Mucosa of gallbladder (tissue), 1 donor: ENCODE measurements around the gene ENTPD8. TPM values are rescaled to one million over a fixed set of nuclear protein-coding genes. Genes with fewer than 3 reads are reported as not detected.

ENCODE experiments used
- DNase-seq: peaks from one replicate; pipeline ENCODE4 v3.0.0-alpha.2; 2020; ENCODE audit warnings: low spot score
- total RNA-seq: library from RNA; stranded (reverse); gene quantifications from one replicate; pipeline ENCODE4 v1.2.1, GENCODE V29; 2021
- donor health status: DM: no; HTN: no; CAD: no.

ENTPD8 gene, protein sequence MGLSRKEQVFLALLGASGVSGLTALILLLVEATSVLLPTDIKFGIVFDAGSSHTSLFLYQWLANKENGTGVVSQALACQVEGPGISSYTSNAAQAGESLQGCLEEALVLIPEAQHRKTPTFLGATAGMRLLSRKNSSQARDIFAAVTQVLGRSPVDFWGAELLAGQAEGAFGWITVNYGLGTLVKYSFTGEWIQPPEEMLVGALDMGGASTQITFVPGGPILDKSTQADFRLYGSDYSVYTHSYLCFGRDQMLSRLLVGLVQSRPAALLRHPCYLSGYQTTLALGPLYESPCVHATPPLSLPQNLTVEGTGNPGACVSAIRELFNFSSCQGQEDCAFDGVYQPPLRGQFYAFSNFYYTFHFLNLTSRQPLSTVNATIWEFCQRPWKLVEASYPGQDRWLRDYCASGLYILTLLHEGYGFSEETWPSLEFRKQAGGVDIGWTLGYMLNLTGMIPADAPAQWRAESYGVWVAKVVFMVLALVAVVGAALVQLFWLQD
- total RNA-seq = 27.9 TPM

DNA sequence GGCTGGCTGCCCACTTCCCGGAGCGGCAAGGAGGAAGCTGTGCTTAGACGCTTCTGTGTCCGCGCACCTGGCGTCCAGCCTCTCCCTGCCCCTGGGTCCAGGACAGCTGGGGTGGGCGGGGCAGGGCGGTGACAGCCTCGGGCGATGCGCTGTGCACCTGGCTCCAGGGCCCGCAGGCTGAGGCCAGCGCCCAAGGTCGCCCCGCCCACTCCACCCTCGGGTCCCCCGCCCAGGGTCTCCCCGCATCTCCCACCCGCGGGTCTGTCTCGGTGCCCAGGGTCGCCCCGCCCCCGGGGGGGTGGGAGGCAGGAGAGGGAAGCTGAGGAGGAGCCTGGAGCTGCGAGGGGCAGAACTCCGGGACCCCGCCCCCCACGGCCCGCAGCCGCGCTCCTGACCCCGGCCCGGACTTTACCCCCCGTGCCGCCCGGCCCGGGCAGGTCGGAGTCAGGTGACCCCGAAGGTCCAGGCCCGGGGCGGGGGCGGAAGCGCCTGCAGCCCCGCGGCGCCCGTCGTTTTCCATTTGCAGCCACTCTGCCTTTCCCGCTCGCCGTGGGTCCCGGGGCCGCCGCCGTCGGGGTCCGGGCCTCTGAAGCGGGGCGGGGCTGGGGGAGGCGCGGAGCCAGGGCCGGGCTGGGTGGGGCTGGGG is at the start of gene ENTPD8:
ENTPD8 (minus strand) TSS at position 69 of the 646 bp plus-strand sequence. CDS start 3,072 bp downstream, outside the sequence.
- DNase-seq = no peak

DNA sequence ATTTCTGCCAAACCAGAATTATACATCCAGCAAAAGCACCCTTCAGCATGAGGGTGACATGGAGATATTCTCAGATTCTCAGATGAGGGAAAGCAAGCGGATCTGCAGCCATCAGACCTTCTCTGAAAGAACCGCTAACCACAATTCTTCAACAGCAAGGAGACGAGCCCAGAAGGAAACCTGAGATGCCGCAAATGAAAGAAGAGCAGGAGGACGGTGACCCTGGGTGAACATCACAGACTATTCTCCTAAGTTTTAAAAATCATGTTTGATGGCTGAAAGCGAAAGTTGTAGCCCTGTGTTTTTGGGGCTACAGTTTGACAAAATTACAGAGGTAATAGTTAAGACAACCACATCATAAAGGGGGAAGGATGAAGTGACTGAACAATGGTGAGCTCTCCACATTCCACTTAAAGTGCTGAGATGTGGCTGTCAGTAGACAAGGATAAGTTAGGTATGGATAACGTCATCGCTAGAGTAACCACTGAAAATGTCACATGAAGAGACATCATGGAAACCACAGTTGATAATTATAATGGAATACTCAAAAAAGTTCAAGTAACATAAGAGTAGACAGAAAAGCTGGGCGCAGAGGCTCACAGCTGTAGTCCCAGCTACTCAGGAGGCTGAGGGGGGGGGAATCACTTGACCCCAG is 49.5 kb upstream of the ENTPD8 start:
- DNase-seq = no peak

DNA sequence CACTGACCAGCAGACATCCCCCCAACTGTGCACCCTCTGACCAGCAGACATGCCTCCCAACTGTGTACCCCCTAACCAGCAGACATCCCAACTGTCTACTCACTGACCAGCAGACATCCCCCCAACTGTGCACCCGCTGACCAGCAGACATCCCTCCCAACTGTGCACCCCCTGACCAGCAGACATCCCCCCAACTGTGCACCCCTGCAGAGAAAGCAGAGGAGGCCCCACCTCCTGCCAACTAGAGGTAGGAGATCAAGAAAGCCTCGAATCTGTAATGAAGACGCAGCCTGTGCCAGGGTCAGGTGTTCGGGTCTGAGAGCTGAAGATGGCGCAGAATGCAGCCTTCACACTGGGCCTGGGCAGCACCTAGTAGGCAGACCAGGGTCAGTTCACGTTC is 47.7 kb upstream of the ENTPD8 start:
- no peak for DNase-seq

DNA sequence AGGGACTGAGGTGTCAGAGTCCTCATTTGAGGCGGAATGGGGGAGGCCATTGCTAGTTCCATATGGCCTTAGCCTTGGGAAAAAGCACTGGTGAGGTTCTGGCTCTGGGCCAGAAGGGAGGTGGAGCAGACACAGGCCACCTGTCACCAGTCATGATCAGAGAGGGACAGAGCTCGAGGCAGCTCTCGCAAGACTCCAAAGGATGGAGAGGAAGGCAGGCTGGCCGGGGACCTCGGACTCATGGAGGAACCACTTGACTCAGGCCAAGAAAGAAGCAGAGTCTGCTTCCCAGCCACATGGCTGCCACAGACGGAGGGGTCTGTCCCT is 47.1 kb upstream of the ENTPD8 start:
- no peak for DNase-seq

DNA sequence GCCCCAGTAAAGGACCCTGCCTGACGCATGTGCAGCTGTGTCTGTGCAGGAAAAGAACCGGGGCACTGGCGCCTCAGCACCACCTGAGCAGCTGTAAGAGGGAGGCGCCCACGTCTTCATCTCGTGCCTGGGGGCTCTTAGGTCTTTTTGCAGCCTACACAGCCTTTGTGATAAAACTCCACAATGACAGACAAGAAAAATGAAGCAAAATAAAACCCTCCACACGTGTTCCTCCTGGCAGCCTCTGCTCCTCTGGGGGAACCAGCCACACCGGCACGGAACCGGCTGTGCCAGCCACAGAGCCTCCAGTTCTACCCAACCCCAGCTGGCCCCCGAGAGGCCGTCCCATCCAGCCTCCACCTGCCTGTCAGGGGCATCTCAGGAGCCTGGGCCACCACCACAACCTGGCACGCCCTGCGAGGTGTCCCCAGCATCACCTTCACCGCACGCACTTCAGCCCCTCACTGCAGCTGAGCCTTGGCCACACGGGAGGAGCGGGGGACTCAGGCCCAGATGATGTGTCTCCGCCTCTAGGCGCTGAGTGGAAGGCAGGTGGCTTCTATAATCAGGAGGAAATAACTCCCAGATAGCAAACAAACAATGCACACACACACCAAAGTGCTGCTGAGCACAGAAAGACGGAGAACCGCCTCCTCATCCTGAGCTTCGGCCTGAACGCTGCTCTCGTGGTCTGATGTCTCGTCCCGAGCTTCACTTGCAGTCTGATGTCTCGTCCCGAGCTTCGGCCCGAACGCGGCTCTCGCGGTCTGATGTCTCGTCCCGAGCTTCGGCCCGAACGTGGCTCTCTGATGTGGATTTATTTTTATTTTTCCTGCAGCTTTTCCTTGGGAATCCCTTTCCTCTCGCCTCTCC is 46.5 kb upstream of the ENTPD8 start:
- DNase-seq = no peak

DNA sequence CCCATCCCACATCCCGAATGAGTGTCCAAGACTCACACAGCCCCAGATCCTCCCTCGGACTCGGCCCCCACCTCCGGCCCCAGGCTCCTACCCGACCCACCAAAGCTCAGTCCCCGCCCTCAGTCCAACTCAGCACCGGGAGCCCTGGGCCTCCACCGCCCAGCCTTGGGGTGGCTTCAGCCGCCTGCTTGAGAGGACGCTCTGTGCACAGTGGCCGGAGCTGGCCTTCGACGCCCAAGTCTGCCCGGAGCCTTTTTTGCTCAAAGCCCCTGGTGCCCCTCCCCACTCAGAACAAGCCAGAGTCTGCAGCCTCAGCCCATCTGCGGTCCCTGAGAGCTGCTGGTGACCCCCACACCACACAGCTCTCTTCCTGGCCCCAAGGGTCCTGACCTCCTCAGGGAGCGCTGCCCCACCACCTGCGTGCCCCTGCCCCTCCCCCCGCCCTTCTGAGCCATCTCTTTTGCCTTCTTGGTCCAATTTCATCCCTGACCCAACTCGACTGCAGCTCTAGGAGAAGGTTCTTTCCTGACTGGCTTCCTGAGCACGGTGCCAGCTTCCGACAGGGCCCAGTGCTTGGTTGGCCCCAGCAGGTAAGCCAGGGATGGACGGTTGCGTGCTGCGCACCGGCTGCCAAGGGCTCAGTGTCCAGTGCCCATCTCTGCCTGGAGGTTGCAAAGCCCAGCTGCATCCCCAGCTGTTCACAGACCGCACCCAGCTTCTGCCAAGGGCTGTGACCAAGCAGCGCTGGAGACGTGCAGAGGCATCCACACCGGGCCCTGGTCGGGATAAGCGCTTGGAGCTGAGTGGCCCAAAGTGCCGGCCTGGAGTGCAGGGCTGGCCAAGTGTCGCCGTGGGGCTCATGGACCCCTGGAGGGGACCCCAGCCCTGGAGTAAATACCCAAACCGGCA is 45.6 kb upstream of the ENTPD8 start:
- no peak for DNase-seq

DNA sequence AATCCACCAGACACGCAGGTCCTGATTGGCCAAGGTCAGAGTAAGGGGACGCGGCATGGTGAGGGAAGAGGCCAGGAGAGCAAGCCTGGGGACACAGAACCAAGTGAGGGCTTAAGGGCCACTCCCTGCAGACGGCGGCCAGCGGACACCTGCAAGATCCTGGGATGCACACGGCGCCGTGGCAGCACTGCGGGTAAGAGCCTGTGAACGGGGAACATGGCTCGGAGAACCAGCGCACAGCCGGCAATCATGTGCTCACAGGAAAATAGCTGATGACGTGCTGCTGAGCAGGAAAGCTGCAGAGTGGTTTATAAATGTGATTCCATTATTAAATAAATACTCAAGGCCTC is 45.0 kb upstream of the ENTPD8 start:
- no peak for DNase-seq

DNA sequence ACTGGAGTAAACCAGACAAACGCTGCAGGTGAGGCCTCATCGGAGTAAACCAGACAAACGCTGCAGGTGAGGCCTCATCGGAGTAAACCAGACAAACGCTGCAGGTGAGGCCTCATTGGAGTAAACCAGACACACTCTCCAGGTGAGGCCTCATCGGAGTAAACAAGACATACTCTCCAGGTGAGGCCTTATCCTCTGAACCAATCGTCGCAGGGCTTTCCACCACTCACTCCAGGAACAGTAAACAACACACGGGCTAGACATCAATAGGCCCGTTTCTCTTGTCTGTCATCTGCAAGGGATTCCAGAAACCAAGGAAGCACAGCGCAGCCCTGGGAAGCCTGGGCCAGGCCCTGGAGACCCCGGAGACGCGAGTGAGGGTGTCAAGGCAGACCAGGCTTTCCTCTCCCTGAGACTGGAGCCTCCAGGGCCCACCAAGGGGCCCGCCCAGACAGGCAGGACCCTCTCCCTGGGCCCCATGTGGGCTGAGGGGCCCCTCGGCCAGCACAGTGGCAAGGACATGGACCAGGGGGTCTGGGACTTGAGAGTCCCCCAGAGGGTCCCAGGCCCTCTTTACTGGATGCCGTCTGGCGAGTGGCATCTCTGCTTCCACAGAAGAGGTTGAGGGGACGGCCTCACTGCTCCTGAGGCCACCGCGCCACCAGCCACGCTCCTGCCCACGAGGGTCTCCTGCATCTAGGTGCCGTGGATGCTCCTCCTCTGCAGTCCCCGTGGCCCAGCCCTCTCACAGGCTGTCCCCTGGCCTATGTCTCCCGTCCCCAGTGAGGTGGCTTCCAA is 44.4 kb upstream of the ENTPD8 start:
- no peak for DNase-seq

DNA sequence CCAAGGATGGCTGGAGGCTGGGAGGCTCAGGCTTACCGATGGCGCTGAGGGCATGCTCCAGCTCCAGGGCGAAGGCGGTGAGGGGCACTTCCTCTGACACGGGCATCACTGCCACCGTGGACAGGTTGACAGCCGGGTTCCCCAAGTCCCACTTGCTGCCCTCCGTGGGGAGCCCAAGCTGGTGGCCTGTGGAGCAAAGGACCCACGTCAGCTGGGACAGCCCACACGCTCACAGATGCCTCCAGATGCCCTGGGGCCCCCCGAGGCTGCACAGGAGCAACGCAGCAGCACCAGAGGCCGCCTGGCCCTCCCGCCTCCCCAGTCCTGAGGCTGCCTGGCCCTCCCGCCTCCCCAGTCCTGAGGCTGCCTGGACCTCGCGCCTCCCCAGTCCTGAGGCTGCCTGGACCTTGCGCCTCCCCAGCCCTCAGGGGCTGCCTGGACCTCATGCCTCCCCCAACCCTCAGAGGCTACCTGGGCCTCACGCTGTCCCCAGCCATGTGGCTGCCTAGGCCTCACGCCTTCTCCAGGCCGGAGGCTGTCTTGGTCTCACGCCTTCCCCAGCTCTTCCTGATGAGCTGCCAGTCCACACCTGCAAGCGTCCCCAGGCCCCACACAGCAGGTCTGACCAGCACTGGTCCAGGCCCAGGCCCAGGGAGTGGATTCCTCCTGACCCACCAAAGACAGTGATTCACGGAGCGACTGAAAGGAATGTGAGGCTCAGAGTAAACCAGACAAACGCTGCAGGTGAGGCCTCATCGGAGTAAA is 43.6 kb upstream of the ENTPD8 start:
- DNase-seq = no peak

DNA sequence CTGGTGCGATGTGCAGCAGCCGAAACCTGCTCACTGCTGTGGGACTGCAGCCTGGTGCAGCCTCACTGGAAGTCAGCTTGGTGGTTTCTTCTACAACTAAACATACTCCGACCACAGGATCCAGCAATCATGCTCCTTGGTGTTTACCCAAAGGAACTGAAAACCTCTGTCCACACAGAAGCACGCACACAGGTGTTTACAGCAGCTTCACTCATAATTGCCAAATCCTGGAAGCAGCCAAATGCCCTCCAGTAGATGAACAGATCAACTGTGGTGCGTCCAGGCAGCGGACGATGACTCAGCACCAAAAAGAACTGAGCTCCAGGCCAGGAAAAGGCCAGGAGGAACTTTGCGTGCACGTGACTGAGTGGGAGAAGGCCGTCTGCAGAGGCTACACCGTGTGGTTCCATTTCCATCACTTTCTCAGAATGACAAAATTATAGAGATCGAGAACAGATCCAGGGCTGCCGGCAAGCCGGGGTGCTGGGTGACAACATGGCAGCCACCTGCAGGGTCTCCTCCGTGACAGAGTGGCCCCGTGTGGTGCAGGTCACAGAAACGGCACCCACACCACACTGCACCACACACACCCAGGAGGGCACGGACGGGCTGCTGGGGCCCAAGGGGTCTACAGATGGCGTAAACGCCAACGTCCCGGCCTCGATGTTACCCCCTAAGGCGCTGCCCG is 41.1 kb upstream of the ENTPD8 start:
- peak; percentile 50 for DNase-seq

DNA sequence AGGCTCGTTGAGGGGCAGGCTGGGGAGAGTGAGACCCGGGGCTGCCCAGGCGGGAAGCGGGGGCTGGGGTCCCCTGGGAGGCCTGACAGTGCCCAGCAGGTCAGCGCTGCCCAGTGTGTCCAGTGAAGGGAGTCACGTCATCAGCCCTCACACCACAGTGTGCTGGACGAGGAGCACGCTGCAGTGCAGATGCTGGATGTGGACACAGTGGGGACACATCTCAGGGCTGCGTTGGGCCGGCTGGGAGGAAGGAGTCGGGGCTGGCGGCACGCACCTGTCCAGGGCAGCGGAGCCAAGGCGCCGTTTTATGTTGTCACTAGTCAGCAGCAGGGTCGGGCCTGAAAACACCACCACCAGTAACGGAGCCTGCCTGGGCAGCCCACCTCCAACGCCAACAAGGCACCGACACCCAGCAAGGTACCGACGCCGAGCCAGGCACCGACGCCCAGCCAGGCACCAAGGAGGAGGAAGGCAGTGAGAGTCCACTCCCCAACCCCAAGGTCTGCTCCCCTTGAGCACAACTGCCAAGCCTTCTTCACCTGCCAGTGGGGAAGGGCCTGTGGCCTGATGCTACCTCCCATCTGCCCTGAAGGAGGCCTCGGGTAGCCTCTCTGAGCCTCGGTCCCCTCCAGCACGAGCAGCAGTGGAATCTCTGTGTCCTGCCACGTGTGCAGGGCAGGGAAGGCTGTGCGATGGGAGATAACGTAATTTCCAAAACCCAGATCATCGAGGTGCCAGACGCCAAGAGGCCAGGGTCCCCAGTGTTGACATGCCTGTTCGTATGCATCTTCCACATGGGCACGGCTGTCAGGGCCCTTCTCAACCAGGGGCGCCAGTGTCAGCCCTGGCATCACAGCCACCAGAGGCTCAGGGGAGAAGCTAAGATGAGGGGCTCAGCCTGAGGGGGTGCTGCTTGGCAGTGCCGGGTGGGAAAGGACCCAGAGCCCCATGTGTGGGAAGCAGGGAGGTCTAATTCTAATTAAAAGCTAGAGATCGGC is 39.8 kb upstream of the ENTPD8 start:
- no peak for DNase-seq

DNA sequence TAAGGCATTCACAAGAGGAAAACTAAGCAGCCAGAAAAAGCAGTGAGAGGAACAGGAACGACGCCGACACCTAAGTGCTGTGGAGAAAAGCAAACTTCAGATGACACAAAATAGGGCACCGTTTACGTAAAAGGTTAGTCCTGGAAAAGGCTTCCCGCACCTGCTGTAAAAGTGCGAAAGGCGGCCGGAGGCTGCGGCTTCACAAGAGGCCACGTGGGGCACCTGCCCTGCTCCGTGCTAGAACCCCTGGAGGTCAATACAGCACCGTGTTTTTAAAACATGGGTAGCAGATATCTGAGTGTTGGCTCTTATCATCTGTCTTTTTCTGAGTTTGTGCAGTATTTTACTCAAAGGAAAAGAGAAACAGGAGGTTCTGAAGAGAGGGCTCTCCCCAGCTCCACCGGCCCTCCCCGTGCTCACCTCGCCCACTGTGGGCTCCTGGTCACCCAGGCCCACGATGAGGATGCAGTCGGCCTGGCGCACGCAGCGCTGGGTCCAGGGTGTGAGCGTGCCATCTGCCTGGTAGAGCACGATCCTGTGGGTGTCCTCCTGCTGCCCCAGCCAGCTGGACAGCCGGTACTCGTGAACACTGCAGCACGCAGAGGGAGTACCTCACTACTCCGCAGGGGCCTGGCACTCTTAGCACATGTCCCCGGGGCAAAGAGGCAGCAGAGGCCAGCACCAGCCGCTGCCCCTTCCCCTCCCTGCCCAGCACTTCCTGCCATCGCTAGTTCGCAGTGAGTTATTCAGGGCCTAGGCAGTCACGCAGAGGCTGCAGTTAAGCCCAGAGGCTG is 38.9 kb upstream of the ENTPD8 start:
- DNase-seq = no peak

DNA sequence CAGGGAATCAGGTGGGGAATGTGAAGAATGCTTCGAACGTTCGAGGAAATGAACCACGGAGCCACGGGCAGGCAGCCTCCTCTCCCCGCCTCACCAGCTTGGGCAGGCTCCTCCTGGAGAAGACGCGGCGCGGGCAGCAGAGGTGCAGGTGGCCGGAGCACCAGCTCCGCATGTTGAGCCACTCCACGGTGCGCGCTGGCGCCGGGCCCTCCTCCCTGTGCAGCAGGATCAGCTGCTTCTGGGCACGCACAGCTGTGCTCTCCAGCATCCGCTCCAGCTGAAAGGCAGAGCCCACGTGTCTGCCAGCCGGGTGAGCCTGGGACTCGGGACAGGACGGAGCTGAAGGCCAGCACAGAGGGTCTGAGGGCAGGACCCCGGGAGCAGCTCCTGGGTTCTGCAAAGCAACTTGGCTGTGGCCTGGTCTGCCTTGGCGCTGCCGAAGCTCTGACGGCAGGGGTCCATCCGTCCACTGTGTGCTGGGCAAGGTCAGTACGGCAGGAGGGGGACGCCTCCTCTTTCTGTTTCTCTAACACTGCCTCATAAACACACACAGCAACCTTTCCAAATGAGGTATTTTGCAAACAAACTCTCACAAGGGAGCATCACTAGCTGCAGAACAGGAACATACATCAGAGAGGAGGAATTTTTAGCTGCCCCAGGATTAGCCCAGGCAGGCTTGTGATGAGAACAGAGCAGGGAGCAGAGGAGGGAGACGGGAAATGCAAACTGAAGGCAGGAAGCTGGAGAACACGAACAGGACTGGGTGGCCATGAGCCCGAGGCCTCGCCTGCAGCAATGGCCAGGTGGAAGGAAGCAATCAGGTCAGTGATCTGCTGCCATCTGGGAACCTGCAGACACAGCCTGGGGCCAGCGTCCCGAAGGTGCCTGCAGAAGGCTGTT is 38.1 kb upstream of the ENTPD8 start:
- DNase-seq = no peak

DNA sequence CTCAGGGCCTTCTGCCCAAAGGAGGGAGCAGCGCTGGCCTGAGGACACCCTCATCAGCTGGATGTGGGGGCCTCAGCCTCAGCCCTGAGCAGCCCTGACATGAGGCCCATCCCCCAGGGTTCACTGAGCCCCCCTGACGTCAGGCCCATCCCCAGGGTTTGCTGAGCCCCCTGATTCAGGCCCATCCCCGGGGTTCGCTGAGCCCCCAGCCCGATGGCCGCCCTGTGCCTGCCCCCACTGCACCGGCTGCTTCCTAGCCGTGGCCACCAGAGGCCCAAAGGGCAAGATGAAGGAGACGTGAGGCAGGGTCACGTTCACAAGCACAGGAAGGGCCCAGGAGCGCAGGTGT is 37.4 kb upstream of the ENTPD8 start:
- no peak for DNase-seq

DNA sequence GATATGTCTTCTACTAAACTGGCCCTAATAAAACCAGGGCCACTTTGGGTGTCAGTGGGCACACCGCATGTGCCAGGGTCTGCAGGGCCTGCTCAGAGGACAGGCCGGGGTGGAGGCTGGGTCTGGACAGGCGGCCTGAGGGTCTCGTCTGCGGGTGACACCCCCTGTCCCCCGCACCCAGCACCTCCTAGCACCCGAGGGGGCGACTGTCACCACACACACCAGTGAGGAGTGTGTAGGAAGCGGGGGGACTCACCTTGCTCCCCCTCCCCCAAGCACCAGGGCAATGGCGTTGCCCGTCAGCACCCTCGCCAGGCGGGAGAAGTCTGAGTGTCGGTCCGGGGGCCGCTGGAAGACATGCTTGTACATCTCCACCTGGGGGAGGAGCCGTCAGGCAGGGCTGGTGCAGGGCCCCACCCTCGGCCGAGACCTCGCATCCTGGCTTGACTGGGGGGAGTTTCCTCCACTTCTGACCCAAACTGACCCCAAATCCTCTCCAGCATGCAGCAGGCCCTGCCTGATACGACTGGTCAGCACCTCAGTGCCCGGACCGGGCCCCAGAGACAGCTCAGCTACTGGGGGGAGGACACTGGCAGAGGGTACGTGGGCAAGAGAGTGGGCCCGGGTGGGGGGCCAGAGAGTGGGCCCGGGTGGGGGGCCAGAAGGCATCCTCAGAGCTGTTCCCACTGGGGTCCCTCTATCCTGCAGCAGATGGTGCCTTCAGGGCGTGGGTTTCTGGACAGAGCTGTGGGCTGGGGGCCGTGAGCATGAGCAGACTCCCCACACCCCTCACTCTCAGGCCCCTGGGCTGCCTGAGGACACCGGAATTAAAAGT is 36.8 kb upstream of the ENTPD8 start:
- DNase-seq = no peak
